Measurements from ENCODE around the gene SLC12A8. TPM values are rescaled to one million over a fixed set of nuclear protein-coding genes. Genes with fewer than 3 reads are reported as not detected.

Gene SLC12A8
- total RNA-seq, 1 experiment from 2014 or later: 7.1 TPM

GRCh38 chr3:125059488-125060245, 152.9 kb downstream of the SLC12A8 start:
- Histone ChIP-seq H3K27ac (ENCODE audit: low read depth, low read length, poor library complexity, severe bottlenecking) (no peak overlapping the region), H3K27me3 (replicated peaks; ENCODE audit: insufficient read depth, low read depth, low read length, poor library complexity) (no peaks in the 10 kb centered on the region), H3K4me3 (ENCODE audit: low read depth, low read length, poor library complexity, severe bottlenecking) (no peak overlapping the region), H3K4me1 (ENCODE audit: insufficient read depth, low read length, poor library complexity, severe bottlenecking) (no peaks in the 10 kb centered on the region), H3K9me3 (ENCODE audit: low read depth, low read length, poor library complexity, severe bottlenecking) (no peaks in the 10 kb centered on the region), H3K36me3 (ENCODE audit: insufficient read depth, low read length, poor library complexity, severe bottlenecking) (no peaks in the 10 kb centered on the region)
- intact Hi-C loops (cut with micrococcal nuclease; ENCODE audit: unreplicated experiment): no loop called here
- ChIA-PET POLR2A (ENCODE audit: low non-redundant PET) (no interaction called here), CTCF (no interaction called here)
- no peak for TF ChIP-seq CTCF (conservative IDR thresholded peaks at IDR 0.05; ENCODE audit: low read depth, low read length)
- no peak for TF ChIP-seq EZH2 (IDR thresholded peaks at IDR 0.05; ENCODE audit: borderline replicate concordance, low read depth, low read length, poor library complexity, severe bottlenecking)
- no peak for DNase-seq (ENCODE audit: low spot score)
- BruUV-seq (replicated peaks): no TSS peak

GRCh38 chr3:125058959-125059358, 153.6 kb downstream of the SLC12A8 start:
- intact Hi-C loops (cut with micrococcal nuclease; ENCODE audit: unreplicated experiment): no loop called here
- Histone ChIP-seq H3K4me3 (ENCODE audit: low read depth, low read length, poor library complexity, severe bottlenecking) (no peak overlapping the region), H3K9me3 (ENCODE audit: low read depth, low read length, poor library complexity, severe bottlenecking) (no peaks in the 10 kb centered on the region), H3K4me1 (ENCODE audit: insufficient read depth, low read length, poor library complexity, severe bottlenecking) (peaks cover 5% of the 10 kb centered on the region), H3K36me3 (ENCODE audit: insufficient read depth, low read length, poor library complexity, severe bottlenecking) (no peaks in the 10 kb centered on the region), H3K27me3 (replicated peaks; ENCODE audit: insufficient read depth, low read depth, low read length, poor library complexity) (no peaks in the 10 kb centered on the region), H3K27ac (ENCODE audit: low read depth, low read length, poor library complexity, severe bottlenecking) (no peak overlapping the region)
- CTCF ChIA-PET: no interaction called here
- DNase-seq (ENCODE audit: low spot score): no peak
- no TSS peak for BruUV-seq (replicated peaks)
- no peak for TF ChIP-seq EZH2 (IDR thresholded peaks at IDR 0.05; ENCODE audit: borderline replicate concordance, low read depth, low read length, poor library complexity, severe bottlenecking)
- TF ChIP-seq CTCF (conservative IDR thresholded peaks at IDR 0.05; ENCODE audit: low read depth, low read length): no peak
- POLR2A ChIA-PET (ENCODE audit: low non-redundant PET): no interaction called here

GRCh38 chr3:125058529-125058928, 154.0 kb downstream of the SLC12A8 start:
- DNase-seq (ENCODE audit: low spot score): no peak
- Histone ChIP-seq H3K4me3 (ENCODE audit: low read depth, low read length, poor library complexity, severe bottlenecking) (no peak overlapping the region), H3K36me3 (ENCODE audit: insufficient read depth, low read length, poor library complexity, severe bottlenecking) (no peaks in the 10 kb centered on the region), H3K4me1 (ENCODE audit: insufficient read depth, low read length, poor library complexity, severe bottlenecking) (peaks cover 9% of the 10 kb centered on the region), H3K9me3 (ENCODE audit: low read depth, low read length, poor library complexity, severe bottlenecking) (no peaks in the 10 kb centered on the region), H3K27ac (ENCODE audit: low read depth, low read length, poor library complexity, severe bottlenecking) (no peak overlapping the region), H3K27me3 (replicated peaks; ENCODE audit: insufficient read depth, low read depth, low read length, poor library complexity) (no peaks in the 10 kb centered on the region)
- intact Hi-C loops (cut with micrococcal nuclease; ENCODE audit: unreplicated experiment): no loop called here
- POLR2A ChIA-PET (ENCODE audit: low non-redundant PET): no interaction called here
- CTCF ChIA-PET: no interaction called here
- BruUV-seq (replicated peaks): no TSS peak
- TF ChIP-seq CTCF (conservative IDR thresholded peaks at IDR 0.05; ENCODE audit: low read depth, low read length) (no peak), EZH2 (IDR thresholded peaks at IDR 0.05; ENCODE audit: borderline replicate concordance, low read depth, low read length, poor library complexity, severe bottlenecking) (no peak)
